ENCODE data around the gene EIF1.

DNA sequence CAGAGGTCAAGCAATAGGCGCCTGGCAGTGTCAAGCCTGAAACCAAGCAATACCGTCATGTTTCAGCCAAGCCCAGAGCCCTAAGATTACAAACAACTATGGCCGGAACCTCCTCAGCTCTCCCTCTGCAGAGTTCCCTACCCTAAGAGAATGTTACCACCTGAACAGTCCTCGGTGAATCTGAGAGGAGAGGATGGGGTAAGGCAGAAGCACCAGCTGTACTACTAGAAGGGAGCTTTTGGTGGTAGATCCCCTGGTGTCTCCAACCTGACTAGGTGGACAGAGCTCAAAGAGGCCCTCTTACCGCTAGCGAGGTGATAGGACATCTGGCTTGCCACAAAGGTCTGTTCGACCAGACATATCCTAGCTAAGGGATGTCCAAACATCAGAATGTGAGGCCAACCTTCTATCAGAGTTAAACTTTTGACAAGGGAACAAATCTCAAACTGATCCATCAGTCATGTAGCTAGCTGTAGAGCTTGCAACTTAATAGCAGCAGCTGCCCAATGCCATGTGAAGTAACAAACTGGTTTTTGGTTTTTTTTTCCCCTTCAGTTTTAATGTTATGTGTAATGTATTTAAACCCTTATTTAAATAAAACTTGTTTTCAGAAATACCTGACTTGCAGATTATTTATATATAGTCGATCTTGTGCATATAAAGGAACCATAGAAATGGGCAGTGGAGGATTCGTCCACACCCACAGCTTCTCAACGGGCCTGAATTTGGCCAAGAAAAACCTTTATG is 2.5 kb downstream of the EIF1 start:
- TF ChIP-seq, protein P1, sequence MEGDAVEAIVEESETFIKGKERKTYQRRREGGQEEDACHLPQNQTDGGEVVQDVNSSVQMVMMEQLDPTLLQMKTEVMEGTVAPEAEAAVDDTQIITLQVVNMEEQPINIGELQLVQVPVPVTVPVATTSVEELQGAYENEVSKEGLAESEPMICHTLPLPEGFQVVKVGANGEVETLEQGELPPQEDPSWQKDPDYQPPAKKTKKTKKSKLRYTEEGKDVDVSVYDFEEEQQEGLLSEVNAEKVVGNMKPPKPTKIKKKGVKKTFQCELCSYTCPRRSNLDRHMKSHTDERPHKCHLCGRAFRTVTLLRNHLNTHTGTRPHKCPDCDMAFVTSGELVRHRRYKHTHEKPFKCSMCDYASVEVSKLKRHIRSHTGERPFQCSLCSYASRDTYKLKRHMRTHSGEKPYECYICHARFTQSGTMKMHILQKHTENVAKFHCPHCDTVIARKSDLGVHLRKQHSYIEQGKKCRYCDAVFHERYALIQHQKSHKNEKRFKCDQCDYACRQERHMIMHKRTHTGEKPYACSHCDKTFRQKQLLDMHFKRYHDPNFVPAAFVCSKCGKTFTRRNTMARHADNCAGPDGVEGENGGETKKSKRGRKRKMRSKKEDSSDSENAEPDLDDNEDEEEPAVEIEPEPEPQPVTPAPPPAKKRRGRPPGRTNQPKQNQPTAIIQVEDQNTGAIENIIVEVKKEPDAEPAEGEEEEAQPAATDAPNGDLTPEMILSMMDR (IDR thresholded peaks at IDR 0.05) = no peak
- TF ChIP-seq POLR2AphosphoS5 (IDR thresholded peaks at IDR 0.05) (no peak), EP300 (IDR thresholded peaks at IDR 0.05) (no peak)
